SIG-M5 treated with dmso at 0.1 percent for 504 hours (cell line): ENCODE measurements around the gene SLC29A3.

Experiments
- DNase-seq: peaks from one replicate; lab custom pipeline; 2025; ENCODE audit not compliant: unreplicated experiment; lab: John Stamatoyannopoulos, UW

SLC29A3 gene

GRCh38 chr10:71390461-71390835 is 71.4 kb downstream of the SLC29A3 start:
- no peak for DNase-seq

DNA sequence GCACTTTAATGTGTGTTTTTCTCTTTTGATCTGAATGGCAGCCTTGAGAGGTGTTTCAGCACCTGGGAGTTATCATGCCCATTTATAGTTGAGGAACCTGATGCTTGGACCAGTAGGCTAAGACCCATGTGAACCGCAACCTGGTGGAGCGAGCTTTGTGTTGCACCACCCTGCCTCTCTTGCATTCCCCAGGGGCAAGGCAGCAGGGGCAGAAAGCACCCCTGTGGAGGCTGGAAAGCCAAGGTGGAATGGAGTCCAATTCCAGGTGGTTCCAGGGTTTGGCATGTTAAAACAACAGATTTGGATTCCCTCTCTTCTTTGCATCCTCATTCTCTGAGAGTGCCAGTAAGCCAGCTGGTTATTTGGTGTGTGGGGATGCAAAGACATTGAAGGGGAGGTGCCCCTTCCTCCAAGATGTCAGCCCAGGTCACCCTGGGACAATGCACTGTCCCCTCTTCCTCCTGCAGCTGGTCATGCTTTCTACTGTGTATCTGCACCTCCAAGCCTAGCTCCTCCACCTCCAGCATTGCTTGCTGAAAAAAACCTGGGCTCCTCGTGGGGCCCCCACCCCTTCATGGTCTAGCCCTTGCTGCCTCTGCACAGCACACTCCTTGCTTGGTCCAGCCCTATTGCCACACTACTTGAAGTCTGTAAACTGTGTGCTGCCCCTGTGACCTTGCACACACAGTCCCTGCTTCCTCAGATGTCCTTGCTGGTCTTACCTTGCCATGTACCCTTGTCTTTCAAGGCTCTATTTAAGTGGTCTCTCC is 72.0 kb downstream of the SLC29A3 start:
- no peak for DNase-seq

- DNase-seq, result no peak
Measured at GRCh38 chr10:71391701-71392100, 72.6 kb downstream of the SLC29A3 start.

DNA sequence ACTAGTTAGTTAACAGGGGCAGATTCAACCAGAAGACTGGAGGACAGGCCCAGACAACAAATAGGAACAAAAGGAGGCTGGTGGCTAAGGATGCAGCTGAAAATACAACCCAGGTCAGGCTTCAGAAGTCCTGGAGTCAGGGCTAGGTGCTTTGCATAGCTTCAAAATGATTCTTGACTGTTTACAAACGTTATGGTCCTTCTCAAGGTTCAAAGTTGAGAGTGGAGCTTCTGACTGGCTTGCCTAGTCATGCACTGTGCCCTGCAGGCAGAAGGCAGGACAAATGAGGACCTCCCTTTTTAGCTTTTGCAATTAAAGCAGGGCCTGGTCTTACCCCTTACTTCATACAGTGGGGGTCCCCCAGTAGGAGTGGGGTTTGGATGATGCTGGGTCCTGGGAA is 73.2 kb downstream of the SLC29A3 start:
- DNase-seq, result no peak

GRCh38 chr10:71392791-71393781 is 74.0 kb downstream of the SLC29A3 start:
- no peak for DNase-seq

GRCh38 chr10:71393841-71394475 is 74.9 kb downstream of the SLC29A3 start:
- no peak for DNase-seq

DNA sequence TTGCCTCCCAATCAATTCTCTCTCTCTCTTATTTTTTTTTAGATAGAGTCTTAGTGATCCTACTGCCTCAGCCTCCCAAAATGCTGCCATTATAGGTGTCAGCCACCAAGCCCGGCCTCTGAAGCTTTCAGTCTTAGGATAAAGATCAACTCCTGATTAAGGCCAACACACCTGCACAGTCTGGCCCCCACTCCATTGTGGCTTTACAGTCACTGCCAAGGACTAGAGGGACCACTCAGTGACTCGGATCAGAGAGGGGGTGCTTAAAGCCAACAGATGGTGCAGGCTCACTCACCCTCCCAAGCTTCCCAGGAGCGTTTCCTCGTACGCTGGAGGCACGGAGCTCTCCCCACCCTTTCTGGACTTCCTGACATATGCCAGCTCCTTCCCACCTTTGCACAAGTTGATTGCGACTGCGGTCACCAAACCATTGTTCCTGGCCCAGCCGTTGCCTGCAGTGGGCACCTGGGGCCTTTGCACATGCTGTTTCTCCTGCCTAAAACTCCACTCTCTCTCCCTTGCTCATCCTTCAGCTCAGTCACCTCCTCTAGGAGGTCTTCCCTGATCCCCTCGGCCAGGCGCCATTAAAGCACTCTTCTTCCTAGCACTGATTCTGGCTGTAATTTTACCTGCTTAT is 76.0 kb downstream of the SLC29A3 start:
- no peak for DNase-seq

DNA sequence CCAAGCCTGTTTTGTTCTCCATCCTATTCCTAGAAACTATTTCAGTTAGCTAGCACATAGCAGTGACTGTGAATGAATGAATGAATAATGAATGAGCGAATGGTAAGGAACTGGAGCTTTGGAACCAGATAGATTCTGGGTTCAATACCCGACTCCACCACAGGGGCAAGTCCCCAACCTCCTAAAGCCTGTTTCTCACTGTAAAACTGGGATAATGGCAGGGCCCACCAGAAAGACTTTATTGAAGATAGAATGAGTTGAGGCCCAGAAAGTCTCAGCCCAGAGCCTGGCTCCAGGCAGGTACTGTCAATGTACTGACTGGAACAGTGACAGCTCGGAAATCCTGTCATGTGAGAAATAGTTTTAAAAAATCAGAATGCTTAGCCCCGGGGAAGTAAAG is 76.6 kb downstream of the SLC29A3 start:
- DNase-seq, result no peak

GRCh38 chr10:71396084-71396710 is 77.1 kb downstream of the SLC29A3 start:
- no peak for DNase-seq

DNA sequence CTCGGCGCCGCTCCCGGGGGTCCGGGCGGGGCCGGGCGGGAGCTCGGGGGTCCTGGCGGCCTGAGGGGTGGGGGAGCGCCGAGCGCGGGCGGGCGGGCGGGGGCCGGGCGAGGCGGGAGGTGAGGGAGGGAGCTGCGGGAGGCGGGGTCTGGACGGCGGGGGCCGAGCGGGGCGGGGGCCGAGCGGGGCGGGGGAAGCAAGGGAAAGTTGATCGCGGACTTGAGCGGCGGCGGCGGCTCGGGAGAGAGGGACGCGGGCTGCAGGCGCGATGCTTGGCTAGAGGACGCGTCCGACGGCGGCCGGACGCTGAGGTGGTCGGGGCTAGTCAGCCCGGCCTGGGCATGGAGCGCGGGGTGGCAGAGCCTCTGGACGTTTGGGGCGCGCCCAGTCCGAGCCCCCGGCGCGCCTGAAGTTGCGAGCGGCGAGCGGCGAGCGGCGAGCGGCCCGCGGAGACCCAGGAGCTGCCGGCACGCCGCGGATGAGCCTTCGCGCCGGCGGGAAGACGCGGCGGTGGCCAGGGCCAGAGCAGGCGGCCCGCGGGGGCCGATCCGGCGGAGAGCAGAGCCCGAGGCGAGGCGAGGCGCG is 77.7 kb downstream of the SLC29A3 start, which contains the start of gene CDH23:
Gene CDH23 (plus strand): TSS at position 210 of the 585 bp plus-strand sequence. CDS start 42,912 bp downstream, outside the sequence.
- no peak for DNase-seq

DNA sequence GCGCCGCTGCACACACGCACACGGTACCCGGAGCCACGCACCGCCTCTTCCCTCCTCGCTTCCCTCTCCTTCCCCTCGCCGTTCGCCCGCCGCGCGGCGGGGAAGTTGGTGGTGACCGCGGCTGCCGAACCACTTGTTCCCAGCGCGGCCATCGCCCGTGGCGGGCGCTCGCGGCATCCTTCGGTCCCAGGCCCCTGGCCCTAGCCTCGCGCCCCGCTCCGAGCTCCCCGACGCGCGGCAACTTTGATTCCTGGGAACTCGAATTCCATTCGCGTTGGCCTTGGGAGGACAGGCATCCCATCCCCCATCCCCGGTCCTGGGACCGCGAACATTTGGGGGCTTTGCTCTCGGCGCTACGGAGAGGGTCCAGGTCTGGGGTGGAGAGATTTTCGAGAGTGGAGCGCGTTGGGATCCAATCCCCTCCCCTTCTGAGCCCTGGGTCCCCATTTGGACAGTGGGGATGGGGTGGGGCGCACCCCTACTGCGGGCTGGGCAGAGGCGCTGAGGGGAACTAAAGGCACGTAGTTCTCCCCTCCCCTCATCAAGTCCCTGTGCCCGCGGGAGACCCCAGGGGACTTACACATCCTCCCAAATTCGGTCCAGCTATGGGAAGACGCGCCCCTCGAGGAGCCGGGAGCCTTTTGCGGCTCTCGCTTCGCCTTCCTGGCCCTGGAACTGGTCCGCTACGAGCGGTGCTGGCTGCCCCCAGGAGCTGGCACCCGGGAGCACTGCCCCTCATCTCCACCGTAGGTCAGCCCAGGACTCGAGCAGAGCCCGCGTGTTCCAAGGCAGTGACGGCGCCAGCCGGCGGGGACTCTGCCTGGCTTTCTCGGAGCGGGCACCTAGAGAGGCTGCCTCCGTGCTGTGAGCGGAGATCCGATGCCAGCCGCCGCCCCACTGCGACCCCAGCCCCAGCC is 78.5 kb downstream of the SLC29A3 start:
- no peak for DNase-seq

GRCh38 chr10:71398976-71399375 is 79.9 kb downstream of the SLC29A3 start:
- DNase-seq, result no peak

DNA sequence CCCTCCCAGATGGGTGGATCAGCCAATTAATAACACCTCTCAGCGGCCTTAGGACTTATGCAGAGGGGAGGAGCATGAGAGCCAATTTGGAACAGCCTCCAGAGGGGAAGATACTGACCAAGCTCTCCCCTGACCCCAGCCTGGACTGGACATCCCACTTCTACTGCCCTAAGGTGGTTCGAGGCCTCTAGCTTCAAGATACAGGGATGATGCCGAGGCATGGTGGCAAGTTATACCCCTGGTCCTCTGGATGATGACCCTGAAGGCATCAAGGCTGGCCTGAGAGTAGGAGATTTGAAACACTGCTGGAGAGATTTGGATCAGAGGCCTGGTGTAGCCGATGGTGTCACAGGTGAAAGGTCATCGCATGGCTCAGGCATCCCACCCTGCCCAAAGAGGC is 80.9 kb downstream of the SLC29A3 start:
- DNase-seq, result no peak

DNA sequence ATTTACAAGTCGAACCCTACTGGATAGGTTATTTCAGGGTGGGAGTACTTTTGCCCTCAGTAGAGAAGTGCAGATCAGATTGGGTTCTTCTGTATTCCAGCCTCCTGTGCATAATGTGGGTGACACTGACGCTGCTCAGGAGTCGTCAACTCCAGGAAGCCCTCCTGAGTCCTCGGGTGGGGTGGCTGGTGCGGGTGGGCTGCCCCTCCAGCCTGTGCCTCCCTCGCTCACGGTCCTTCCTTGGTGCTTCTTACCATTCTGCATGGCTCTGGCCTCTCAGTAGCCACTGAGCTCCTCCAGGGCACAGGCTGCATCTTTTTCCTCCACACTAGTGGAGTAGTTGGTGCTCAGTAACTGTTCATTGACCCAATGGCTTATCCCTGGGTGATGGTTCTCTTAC is 82.0 kb downstream of the SLC29A3 start:
- no peak for DNase-seq

DNA sequence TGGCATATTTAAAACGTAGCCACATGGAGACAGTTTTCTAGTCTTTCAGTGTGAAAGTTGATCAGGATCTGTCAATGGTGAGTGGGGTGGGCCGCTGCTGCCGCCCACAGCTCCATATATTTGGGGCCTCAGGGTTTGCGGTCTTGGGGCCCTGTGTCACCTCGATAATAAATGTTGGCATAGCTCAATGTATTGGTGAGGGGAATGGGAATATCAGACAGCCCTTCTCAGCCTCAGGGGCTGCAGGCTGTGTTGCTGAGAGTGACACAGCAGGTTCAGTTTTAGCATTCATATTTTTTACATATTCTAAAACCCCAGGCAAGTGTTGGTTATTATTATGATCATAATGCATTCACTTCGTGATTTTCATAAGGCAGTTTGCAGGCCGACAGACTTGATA is 82.9 kb downstream of the SLC29A3 start:
- DNase-seq, result no peak

GRCh38 chr10:71404503-71405295 is 85.6 kb downstream of the SLC29A3 start:
- DNase-seq, result no peak

- DNase-seq, result no peak
Measured at GRCh38 chr10:71406878-71407277, 87.8 kb downstream of the SLC29A3 start.
